SK-N-SH (cell line): ENCODE results near the gene SPAG8.

ENCODE experiments used
- ELF1 ChIP-seq: IDR thresholded peaks from 2 replicates; pipeline ENCODE4 v1.4.0; 2012
- EP300 ChIP-seq, 2 experiments: IDR thresholded peaks; 2 replicates each; pipeline versions ENCODE4 v1.4.0 to v1.6.1; 2012; ENCODE audit warnings: borderline replicate concordance in 1 of 2, low read depth in 1 of 2, low read length in 1 of 2
- EZH2phosphoT487 ChIP-seq: fragments of 200-600 bp; sonication (generic); IDR thresholded peaks from 2 replicates; pipeline ENCODE4 v1.6.1; 2017; ENCODE audit warnings: low read depth, mixed run types, mild to moderate bottlenecking, antibody characterized with exemption, moderate library complexity, borderline replicate concordance
- FOXJ3 ChIP-seq: sonication (generic); formaldehyde crosslinking; IDR thresholded peaks from 2 replicates; pipeline ENCODE4 v1.5.1; 2020; ENCODE audit warnings: mild to moderate bottlenecking, missing genetic modification reagents
- FOXM1 ChIP-seq: IDR thresholded peaks from 2 replicates; pipeline ENCODE4 v1.4.0; 2012; ENCODE audit warnings: low read depth, mild to moderate bottlenecking
- POLR2AphosphoS5 ChIP-seq: IDR thresholded peaks from 2 replicates; pipeline ENCODE4 v1.6.1; 2012; ENCODE audit warnings: low read depth, low read length
- RAD21 ChIP-seq: IDR thresholded peaks from 2 replicates; pipeline ENCODE4 v1.6.1; 2012; ENCODE audit warnings: mild to moderate bottlenecking, low read length
- RCOR1 ChIP-seq: fragments of 150-350 bp; IDR thresholded peaks from 2 replicates; pipeline ENCODE4 v1.6.1; 2017; ENCODE audit warnings: antibody characterized with exemption, low read length
- SMC3 ChIP-seq: IDR thresholded peaks from 2 replicates; pipeline ENCODE4 v1.6.1; 2012; ENCODE audit warnings: low read depth, low read length, improper control_type of control experiment
- TF ChIP-seq, protein P1 (sequence below): fragments of 200-600 bp; sonication (generic); IDR thresholded peaks from 2 replicates; pipeline ENCODE4 v1.6.1; 2017; ENCODE audit warnings: antibody characterized with exemption, mild to moderate bottlenecking, moderate library complexity
- TF ChIP-seq, protein P2 (sequence below): fragments of 150-350 bp; IDR thresholded peaks from 2 replicates; pipeline ENCODE4 v1.6.1; 2017; ENCODE audit warnings: antibody characterized with exemption, low read length, low read depth, borderline replicate concordance
- TF ChIP-seq, protein P3 (sequence below): IDR thresholded peaks from 2 replicates; pipeline ENCODE4 v1.6.1; 2012; ENCODE audit warnings: mild to moderate bottlenecking, low read depth, low read length, moderate library complexity
- TF ChIP-seq, protein P4 (sequence below): IDR thresholded peaks from 2 replicates; pipeline ENCODE4 v1.4.0; 2012; ENCODE audit warnings: low read depth, borderline replicate concordance

DNA sequence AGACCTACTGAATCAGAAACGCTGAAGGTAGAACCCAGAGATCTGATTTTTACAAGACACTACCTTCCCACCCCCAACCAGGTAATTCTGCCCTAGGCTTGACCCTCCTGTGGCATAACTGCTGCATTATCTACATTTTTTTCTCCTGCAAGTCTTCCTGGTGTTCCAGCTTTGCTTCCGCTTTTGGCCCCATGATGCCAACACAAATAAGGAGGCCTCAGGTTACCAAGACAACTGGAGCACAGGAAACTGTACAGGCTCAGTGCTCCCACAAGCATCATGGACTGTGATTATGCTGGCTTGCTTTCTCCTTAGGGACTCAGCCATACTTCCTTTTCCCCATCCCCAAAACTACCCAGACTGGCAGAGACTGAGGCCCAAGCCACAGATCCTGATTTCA lies 51.4 kb downstream of the SPAG8 start:
- TF ChIP-seq, protein P1, sequence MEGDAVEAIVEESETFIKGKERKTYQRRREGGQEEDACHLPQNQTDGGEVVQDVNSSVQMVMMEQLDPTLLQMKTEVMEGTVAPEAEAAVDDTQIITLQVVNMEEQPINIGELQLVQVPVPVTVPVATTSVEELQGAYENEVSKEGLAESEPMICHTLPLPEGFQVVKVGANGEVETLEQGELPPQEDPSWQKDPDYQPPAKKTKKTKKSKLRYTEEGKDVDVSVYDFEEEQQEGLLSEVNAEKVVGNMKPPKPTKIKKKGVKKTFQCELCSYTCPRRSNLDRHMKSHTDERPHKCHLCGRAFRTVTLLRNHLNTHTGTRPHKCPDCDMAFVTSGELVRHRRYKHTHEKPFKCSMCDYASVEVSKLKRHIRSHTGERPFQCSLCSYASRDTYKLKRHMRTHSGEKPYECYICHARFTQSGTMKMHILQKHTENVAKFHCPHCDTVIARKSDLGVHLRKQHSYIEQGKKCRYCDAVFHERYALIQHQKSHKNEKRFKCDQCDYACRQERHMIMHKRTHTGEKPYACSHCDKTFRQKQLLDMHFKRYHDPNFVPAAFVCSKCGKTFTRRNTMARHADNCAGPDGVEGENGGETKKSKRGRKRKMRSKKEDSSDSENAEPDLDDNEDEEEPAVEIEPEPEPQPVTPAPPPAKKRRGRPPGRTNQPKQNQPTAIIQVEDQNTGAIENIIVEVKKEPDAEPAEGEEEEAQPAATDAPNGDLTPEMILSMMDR: no peak
- TF ChIP-seq ELF1: no peak
- TF ChIP-seq, protein P2, sequence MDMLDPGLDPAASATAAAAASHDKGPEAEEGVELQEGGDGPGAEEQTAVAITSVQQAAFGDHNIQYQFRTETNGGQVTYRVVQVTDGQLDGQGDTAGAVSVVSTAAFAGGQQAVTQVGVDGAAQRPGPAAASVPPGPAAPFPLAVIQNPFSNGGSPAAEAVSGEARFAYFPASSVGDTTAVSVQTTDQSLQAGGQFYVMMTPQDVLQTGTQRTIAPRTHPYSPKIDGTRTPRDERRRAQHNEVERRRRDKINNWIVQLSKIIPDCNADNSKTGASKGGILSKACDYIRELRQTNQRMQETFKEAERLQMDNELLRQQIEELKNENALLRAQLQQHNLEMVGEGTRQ: no peak
- TF ChIP-seq RAD21: no peak
- TF ChIP-seq POLR2AphosphoS5: no peak
- TF ChIP-seq EZH2phosphoT487: no peak
- no peak for TF ChIP-seq SMC3
- TF ChIP-seq FOXM1: no peak
- TF ChIP-seq, protein P3, sequence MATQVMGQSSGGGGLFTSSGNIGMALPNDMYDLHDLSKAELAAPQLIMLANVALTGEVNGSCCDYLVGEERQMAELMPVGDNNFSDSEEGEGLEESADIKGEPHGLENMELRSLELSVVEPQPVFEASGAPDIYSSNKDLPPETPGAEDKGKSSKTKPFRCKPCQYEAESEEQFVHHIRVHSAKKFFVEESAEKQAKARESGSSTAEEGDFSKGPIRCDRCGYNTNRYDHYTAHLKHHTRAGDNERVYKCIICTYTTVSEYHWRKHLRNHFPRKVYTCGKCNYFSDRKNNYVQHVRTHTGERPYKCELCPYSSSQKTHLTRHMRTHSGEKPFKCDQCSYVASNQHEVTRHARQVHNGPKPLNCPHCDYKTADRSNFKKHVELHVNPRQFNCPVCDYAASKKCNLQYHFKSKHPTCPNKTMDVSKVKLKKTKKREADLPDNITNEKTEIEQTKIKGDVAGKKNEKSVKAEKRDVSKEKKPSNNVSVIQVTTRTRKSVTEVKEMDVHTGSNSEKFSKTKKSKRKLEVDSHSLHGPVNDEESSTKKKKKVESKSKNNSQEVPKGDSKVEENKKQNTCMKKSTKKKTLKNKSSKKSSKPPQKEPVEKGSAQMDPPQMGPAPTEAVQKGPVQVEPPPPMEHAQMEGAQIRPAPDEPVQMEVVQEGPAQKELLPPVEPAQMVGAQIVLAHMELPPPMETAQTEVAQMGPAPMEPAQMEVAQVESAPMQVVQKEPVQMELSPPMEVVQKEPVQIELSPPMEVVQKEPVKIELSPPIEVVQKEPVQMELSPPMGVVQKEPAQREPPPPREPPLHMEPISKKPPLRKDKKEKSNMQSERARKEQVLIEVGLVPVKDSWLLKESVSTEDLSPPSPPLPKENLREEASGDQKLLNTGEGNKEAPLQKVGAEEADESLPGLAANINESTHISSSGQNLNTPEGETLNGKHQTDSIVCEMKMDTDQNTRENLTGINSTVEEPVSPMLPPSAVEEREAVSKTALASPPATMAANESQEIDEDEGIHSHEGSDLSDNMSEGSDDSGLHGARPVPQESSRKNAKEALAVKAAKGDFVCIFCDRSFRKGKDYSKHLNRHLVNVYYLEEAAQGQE: no peak
- TF ChIP-seq EP300 (IDR thresholded peaks at IDR 0.05; ENCODE audit: borderline replicate concordance in 1 of 2, low read depth in 1 of 2, low read length in 1 of 2): no peak
- TF ChIP-seq FOXJ3 (CRISPR knock-in tag): no peak
- no peak for TF ChIP-seq RCOR1
- TF ChIP-seq, protein P4, sequence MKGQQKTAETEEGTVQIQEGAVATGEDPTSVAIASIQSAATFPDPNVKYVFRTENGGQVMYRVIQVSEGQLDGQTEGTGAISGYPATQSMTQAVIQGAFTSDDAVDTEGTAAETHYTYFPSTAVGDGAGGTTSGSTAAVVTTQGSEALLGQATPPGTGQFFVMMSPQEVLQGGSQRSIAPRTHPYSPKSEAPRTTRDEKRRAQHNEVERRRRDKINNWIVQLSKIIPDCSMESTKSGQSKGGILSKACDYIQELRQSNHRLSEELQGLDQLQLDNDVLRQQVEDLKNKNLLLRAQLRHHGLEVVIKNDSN: no peak
